B cell (primary cell): Measurements from ENCODE around the gene H1-8. TPM values are rescaled to one million over a fixed set of nuclear protein-coding genes. Genes with fewer than 3 reads are reported as not detected.

ENCODE experiments used
- ATAC-seq: fragments of 200-7000 bp; cut with Tn5 transposase; one replicate; pipeline ENCODE4 v1.10.0; 2021; ENCODE audit warnings: low read depth, mild to moderate bottlenecking, moderate number of reproducible peaks, moderate library complexity
- CTCF ChIA-PET: fragments of 350-600 bp; sonication (Branson Sonifier 250); formaldehyde crosslinking; loops from one replicate; lab custom pipeline; 2021; ENCODE audit warnings: antibody characterized with exemption, inconsistent platforms; lab: Charles Lee
- POLR2A ChIA-PET: fragments of 350-600 bp; sonication (Branson Sonifier 250); formaldehyde crosslinking; loops from one replicate; lab custom pipeline; 2021; ENCODE audit warnings: antibody characterized with exemption; lab: Charles Lee
- DNase-seq: peaks from one replicate; pipeline ENCODE4 v3.0.0; 2013
- H2AFZ ChIP-seq: 2 replicates; pipeline ENCODE4 v1.6.1; 2012; ENCODE audit warnings: mild to moderate bottlenecking, low read depth, low read length; ENCODE audit not compliant: insufficient read depth, poor library complexity, severe bottlenecking
- H3K27ac ChIP-seq, 2 donors: 1 replicate in 1 of 2; 2 replicates in 1 of 2; pipeline ENCODE4 v1.5.1; 2012 to 2013; ENCODE audit warnings: low read length in 2 of 2, mild to moderate bottlenecking in 2 of 2, moderate library complexity in 1 of 2
- H3K27me3 ChIP-seq, 4 experiments: fragments of 200-600 bp in 1 of 4; sonication (generic) in 1 of 4; replicated peaks in 1 of 4; 1 replicate in 2 of 4; 2 replicates in 2 of 4; pipeline versions ENCODE4 v1.6.1 to v1.7.0; 2013 to 2016; ENCODE audit warnings: low read length in 3 of 4, mild to moderate bottlenecking in 2 of 4, mixed read lengths in 1 of 4, moderate library complexity in 1 of 4; ENCODE audit not compliant: insufficient read depth in 4 of 4, control insufficient read depth in 3 of 4; ENCODE audit errors: control extremely low read depth in 1 of 4
- H3K36me3 ChIP-seq, 2 experiments: replicated peaks in 1 of 2; 1 replicate in 1 of 2; 2 replicates in 1 of 2; pipeline versions ENCODE4 v1.6.1 to v1.7.1; 2013; ENCODE audit warnings: low read length in 1 of 2; ENCODE audit not compliant: insufficient read depth in 2 of 2, control insufficient read depth in 1 of 2; ENCODE audit errors: control extremely low read depth in 1 of 2, extremely low read depth in 1 of 2
- H3K4me1 ChIP-seq, 2 donors: fragments of 200-600 bp in 1 of 2; sonication (generic) in 1 of 2; 1 replicate in 1 of 2; 2 replicates in 1 of 2; pipeline versions ENCODE4 v1.5.1 to v1.6.1; 2013 to 2017; ENCODE audit warnings: low read length in 2 of 2; ENCODE audit not compliant: control insufficient read depth in 2 of 2, insufficient read depth in 2 of 2
- H3K4me2 ChIP-seq: replicated peaks from 2 replicates; pipeline ENCODE3; 2012; ENCODE audit warnings: mild to moderate bottlenecking, low read depth, low read length; ENCODE audit not compliant: poor library complexity, severe bottlenecking
- H3K4me3 ChIP-seq, 5 experiments: fragments of 200-600 bp in 1 of 5; sonication (generic) in 1 of 5; 1 replicate in 3 of 5; 2 replicates in 2 of 5; pipeline versions ENCODE4 v1.5.1 to v1.7.0; 2011 to 2016; ENCODE audit warnings: low read length in 4 of 5, mild to moderate bottlenecking in 4 of 5, low read depth in 2 of 5, control low read depth in 1 of 5, moderate library complexity in 1 of 5; ENCODE audit not compliant: insufficient read depth in 1 of 5; ENCODE audit errors: control extremely low read depth in 1 of 5, extremely low read depth in 1 of 5
- H3K79me2 ChIP-seq: fragments of 200-600 bp; sonication (generic); one replicate; pipeline ENCODE4 v1.6.0; 2016; ENCODE audit warnings: low read length; ENCODE audit not compliant: control insufficient read depth, insufficient read depth
- H3K9ac ChIP-seq: fragments of 200-600 bp; sonication (generic); 2 replicates; pipeline ENCODE4 v1.6.1; 2017; ENCODE audit warnings: mild to moderate bottlenecking, low read length, moderate library complexity
- H3K9me3 ChIP-seq, 3 donors: one replicate each; pipeline versions ENCODE4 v1.6.1 to v1.7.1; 2013; ENCODE audit warnings: low read length in 2 of 3; ENCODE audit not compliant: control insufficient read depth in 2 of 3, insufficient read depth in 1 of 3; ENCODE audit errors: control extremely low read depth in 1 of 3
- H4K20me1 ChIP-seq: 2 replicates; pipeline ENCODE4 v1.6.0; 2012; ENCODE audit warnings: mild to moderate bottlenecking, low read length; ENCODE audit not compliant: insufficient read depth, control insufficient read depth, poor library complexity, severe bottlenecking
- H3K27ac Mint-ChIP-seq: one replicate; pipeline ENCODE4 v1.8.0; 2021; ENCODE audit warnings: mixed read lengths
- H3K27me3 Mint-ChIP-seq: one replicate; pipeline ENCODE4 v1.8.0; 2021; ENCODE audit warnings: mixed read lengths
- H3K4me1 Mint-ChIP-seq: one replicate; pipeline ENCODE4 v1.8.0; 2021; ENCODE audit warnings: mixed read lengths
- H3K4me3 Mint-ChIP-seq: one replicate; pipeline ENCODE4 v1.8.0; 2021; ENCODE audit warnings: mixed read lengths
- H3K9me3 Mint-ChIP-seq: one replicate; pipeline ENCODE4 v1.8.0; 2022; ENCODE audit warnings: mixed read lengths; ENCODE audit not compliant: insufficient read depth
- CTCF ChIP-seq: fragments of 200-600 bp; IDR thresholded peaks from one replicate; pipeline ENCODE4 v1.8.0; 2022; ENCODE audit warnings: antibody characterized with exemption, mild to moderate bottlenecking
- EZH2 ChIP-seq: IDR thresholded peaks from 2 replicates; pipeline ENCODE4 v1.6.1; 2012; ENCODE audit warnings: borderline replicate concordance, low read depth, mild to moderate bottlenecking, moderate library complexity, low read length; ENCODE audit not compliant: insufficient read depth, poor library complexity, severe bottlenecking
- WGBS: methylation state at CpG from one replicate; pipeline ENCODE4 v1.1.5; 2013; ENCODE audit warnings: missing lambda C conversion rate; ENCODE audit not compliant: insufficient coverage; 5-methylcytosine and 5-hydroxymethylcytosine counted together
- intact Hi-C: fragments of 100-400 bp; cut with micrococcal nuclease; formaldehyde crosslinking; loops from one replicate; pipeline ENCODE4 v1.10.0; 2022
- polyA plus RNA-seq: library from polyadenylated mRNA; depleted of rRNA; stranded (reverse); fragments of >200 nt; gene quantifications from 2 replicates; pipeline ENCODE4 v1.2.3, GENCODE V29; 2012
- total RNA-seq, 2 donors: library from RNA; stranded (reverse); fragments of 120-200 nt in 1 of 2; gene quantifications; 1 replicate in 1 of 2; 2 replicates in 1 of 2; pipeline versions ENCODE4 v1.2.3 to v1.2.4, GENCODE V29; 2013 to 2022

The H1-8 gene
- total and polyA plus RNA-seq, 2 donors (not counting 1 experiment from before 2014, with no cell fraction given) = not detected

DNA sequence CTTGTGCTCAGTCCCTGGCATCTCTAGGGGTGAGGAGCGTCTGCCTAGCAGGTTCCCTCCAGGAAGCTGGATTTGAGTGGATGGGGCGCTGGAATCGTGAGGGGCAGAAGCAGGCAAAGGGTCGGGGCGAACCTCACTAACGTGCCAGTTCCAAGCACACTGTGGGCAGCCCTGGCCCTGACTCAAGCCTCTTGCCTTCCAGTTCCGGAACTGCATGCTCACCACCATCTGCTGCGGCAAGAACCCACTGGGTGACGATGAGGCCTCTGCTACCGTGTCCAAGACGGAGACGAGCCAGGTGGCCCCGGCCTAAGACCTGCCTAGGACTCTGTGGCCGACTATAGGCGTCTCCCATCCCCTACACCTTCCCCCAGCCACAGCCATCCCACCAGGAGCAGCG lies 9.6 kb upstream of the H1-8 start:
- intact Hi-C loops = no loop called here
- H3K27me3 Mint-ChIP-seq = peaks cover 3% of the 10 kb centered on the region
- no peaks in the 10 kb centered on the region for H3K9me3 ChIP-seq
- H3K9ac ChIP-seq = no peak overlapping the region
- H3K27me3 ChIP-seq = peaks cover 0 to 2% (median 0%) of the 10 kb centered on the region in 4 experiments
- H3K4me1 Mint-ChIP-seq = no peaks in the 10 kb centered on the region
- H3K4me2 ChIP-seq = no peak overlapping the region
- no peaks in the 10 kb centered on the region for H3K36me3 ChIP-seq
- no peaks in the 10 kb centered on the region for H3K79me2 ChIP-seq
- no peaks in the 10 kb centered on the region for H3K9me3 Mint-ChIP-seq
- no peak for DNase-seq
- no peaks in the 10 kb centered on the region for H3K4me1 ChIP-seq
- H3K4me3 ChIP-seq = no peak overlapping the region
- no peak for ATAC-seq
- H3K27ac ChIP-seq = no peak overlapping the region
- no peak overlapping the region for H3K27ac Mint-ChIP-seq
- 95% methylated on average over 13 of the region's 16 CpGs for WGBS
- no peak overlapping the region for H3K4me3 Mint-ChIP-seq
- no peaks in the 10 kb centered on the region for H4K20me1 ChIP-seq
- no peak for TF ChIP-seq EZH2
- no peak for TF ChIP-seq CTCF
- ChIA-PET CTCF (no interaction called here), POLR2A (no interaction called here)
- H2AFZ ChIP-seq = no peak overlapping the region

DNA sequence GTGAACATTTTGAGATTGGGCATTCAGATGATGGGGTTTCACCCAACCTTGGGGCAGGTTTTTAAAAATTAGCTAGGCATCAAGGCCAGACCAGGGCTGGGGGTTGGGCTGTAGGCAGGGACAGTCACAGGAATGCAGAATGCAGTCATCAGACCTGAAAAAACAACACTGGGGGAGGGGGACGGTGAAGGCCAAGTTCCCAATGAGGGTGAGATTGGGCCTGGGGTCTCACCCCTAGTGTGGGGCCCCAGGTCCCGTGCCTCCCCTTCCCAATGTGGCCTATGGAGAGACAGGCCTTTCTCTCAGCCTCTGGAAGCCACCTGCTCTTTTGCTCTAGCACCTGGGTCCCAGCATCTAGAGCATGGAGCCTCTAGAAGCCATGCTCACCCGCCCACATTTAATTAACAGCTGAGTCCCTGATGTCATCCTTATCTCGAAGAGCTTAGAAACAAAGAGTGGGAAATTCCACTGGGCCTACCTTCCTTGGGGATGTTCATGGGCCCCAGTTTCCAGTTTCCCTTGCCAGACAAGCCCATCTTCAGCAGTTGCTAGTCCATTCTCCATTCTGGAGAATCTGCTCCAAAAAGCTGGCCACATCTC lies 8.4 kb upstream of the H1-8 start:
- WGBS = 87% methylated on average over 4 of the region's 4 CpGs
- H3K36me3 ChIP-seq = no peaks in the 10 kb centered on the region
- no peak for DNase-seq
- H3K4me1 ChIP-seq = no peaks in the 10 kb centered on the region
- Mint-ChIP-seq H3K9me3 (no peaks in the 10 kb centered on the region), H3K4me1 (no peaks in the 10 kb centered on the region), H3K27me3 (peaks cover 3% of the 10 kb centered on the region), H3K27ac (no peak overlapping the region), H3K4me3 (no peak overlapping the region)
- peaks cover 0 to 2% (median 0%) of the 10 kb centered on the region in 4 experiments for H3K27me3 ChIP-seq
- ChIA-PET POLR2A (no interaction called here), CTCF (interaction anchor here (1.5 kb wide), 1 partner anchor 44 kb away, joined by 4 read pairs; no protein-coding TSS in a partner anchor)
- no peak overlapping the region for H3K27ac ChIP-seq
- no peak for ATAC-seq
- no peaks in the 10 kb centered on the region for H4K20me1 ChIP-seq
- no peak overlapping the region for H2AFZ ChIP-seq
- no peak overlapping the region for H3K9ac ChIP-seq
- H3K4me2 ChIP-seq = no peak overlapping the region
- H3K4me3 ChIP-seq = no peak overlapping the region
- no peaks in the 10 kb centered on the region for H3K79me2 ChIP-seq
- intact Hi-C loops = no loop called here
- H3K9me3 ChIP-seq = no peaks in the 10 kb centered on the region
- no peak for TF ChIP-seq CTCF
- no peak for TF ChIP-seq EZH2
